Activated T-helper 2 cell treated with anti-CD3 and anti-CD28 coated beads, Interferon-gamma antibody, Interleukin-2, Interleukin-4, amounts not matched to agents 10 μg/mL and 5 μg/mL and 100 μg/mL, durations not matched to agents 14 hours and 24 hours and 36 hours (primary cell): ENCODE measurements around the gene SLC2A13. TPM values are rescaled to one million over a fixed set of nuclear protein-coding genes. Genes with fewer than 3 reads are reported as not detected.

Experiments used
- DNase-seq: peaks from one replicate; pipeline ENCODE4 v3.0.0; 2021; ENCODE audit warnings: low spot score
- H3K27ac Mint-ChIP-seq: one replicate; pipeline ENCODE4 v1.8.0; 2021; ENCODE audit warnings: mixed read lengths
- H3K27me3 Mint-ChIP-seq: one replicate; pipeline ENCODE4 v1.8.0; 2021; ENCODE audit warnings: low read depth, mixed read lengths
- H3K36me3 Mint-ChIP-seq: one replicate; pipeline ENCODE4 v1.8.0; 2021; ENCODE audit warnings: low read depth, mixed read lengths
- H3K4me1 Mint-ChIP-seq: one replicate; pipeline ENCODE4 v1.8.0; 2021; ENCODE audit warnings: low read depth, mixed read lengths
- H3K4me3 Mint-ChIP-seq: one replicate; pipeline ENCODE4 v1.8.0; 2021; ENCODE audit warnings: low read depth, mild to moderate bottlenecking, moderate library complexity, mixed read lengths
- H3K9me3 Mint-ChIP-seq: one replicate; pipeline ENCODE4 v1.8.0; 2021; ENCODE audit warnings: mixed read lengths
- intact Hi-C: fragments of 100-400 bp; cut with micrococcal nuclease; formaldehyde crosslinking; loops from one replicate; pipeline ENCODE4 v1.15.1; 2023
- total RNA-seq: library from RNA; stranded (reverse); gene quantifications from 2 replicates; pipeline ENCODE4 v1.2.3, GENCODE V29; 2022

SLC2A13 gene
- total RNA-seq, 1 donor from 2014 or later = 2.5 TPM

DNA sequence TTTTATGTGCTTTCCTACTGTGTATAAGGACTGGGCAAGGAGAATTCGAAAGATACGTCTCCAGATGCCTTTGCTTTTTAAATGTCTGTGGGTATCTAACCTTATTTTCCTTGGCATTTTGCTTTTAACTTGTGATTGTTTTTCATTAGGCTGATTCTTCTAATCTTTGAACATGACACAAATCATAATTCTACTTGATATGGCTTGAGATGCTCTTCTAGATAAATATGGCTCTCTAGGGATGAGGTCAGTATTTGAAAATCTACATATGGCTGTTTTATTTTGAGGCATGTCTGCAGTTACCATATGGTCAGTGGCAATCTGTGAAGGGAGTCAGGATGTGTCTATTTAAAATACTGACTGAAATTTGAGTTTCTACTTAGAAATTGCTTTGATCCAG is 139.2 kb downstream of the SLC2A13 start:
- intact Hi-C loops = no loop called here
- no peaks in the 10 kb centered on the region for H3K27me3 Mint-ChIP-seq
- H3K9me3 Mint-ChIP-seq = no peaks in the 10 kb centered on the region
- no peak overlapping the region for H3K4me3 Mint-ChIP-seq
- no peaks in the 10 kb centered on the region for H3K4me1 Mint-ChIP-seq
- no peaks in the 10 kb centered on the region for H3K36me3 Mint-ChIP-seq
- no peak for DNase-seq
- H3K27ac Mint-ChIP-seq = no peak overlapping the region

DNA sequence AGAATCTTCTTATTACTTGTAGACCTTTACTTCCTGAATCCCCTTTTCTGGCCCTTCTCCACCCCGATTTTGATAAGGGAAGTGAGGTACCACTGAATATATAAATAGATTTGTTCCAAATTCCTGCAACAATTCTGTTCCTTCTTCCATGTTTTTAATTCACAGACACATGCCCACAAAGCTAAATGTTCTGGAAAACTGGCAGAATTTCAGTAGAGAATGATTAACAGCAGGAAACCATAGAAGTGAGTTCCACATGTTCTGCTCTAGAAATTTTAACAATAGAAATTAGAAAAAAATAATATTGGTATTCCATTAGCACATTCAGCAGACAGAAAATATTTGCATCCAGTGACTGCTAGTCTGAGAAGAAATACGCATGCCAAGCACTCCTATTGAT is 139.6 kb downstream of the SLC2A13 start:
- Mint-ChIP-seq H3K9me3 (no peaks in the 10 kb centered on the region), H3K27ac (no peak overlapping the region), H3K4me1 (no peaks in the 10 kb centered on the region), H3K27me3 (no peaks in the 10 kb centered on the region), H3K36me3 (no peaks in the 10 kb centered on the region), H3K4me3 (no peak overlapping the region)
- intact Hi-C loops = no loop called here
- DNase-seq = no peak

- no peak overlapping the region for H3K4me3 Mint-ChIP-seq
- no peak for DNase-seq
- intact Hi-C loops = no loop called here
- no peaks in the 10 kb centered on the region for H3K4me1 Mint-ChIP-seq
- H3K27me3 Mint-ChIP-seq = peaks cover 2% of the 10 kb centered on the region
- no peaks in the 10 kb centered on the region for H3K36me3 Mint-ChIP-seq
- H3K9me3 Mint-ChIP-seq = no peaks in the 10 kb centered on the region
- no peak overlapping the region for H3K27ac Mint-ChIP-seq
Measured at GRCh38 chr12:39959467-39959866, 146.4 kb downstream of the SLC2A13 start.

DNA sequence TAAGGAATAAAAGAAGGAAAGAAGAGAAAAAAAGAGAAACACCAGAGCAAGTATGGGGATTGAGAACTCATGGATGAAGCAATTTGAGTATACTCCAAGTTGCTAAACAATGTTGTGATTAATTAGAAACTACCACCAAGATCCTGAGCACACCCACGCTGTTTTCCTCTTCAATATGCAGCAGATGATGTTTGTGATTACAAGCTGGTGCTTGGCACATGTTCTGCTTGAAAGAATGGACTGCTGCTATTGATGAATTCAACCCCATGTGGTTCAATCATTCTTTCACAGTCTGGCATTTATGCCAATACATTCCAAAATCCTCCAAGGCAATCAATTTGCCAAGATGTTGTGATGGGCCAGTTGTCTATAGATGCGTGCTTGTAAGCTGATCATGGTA is 146.8 kb downstream of the SLC2A13 start:
- intact Hi-C loops = no loop called here
- Mint-ChIP-seq H3K4me3 (no peak overlapping the region), H3K9me3 (no peaks in the 10 kb centered on the region), H3K27ac (no peak overlapping the region), H3K27me3 (peaks cover 3% of the 10 kb centered on the region), H3K36me3 (no peaks in the 10 kb centered on the region), H3K4me1 (no peaks in the 10 kb centered on the region)
- DNase-seq = no peak

DNA sequence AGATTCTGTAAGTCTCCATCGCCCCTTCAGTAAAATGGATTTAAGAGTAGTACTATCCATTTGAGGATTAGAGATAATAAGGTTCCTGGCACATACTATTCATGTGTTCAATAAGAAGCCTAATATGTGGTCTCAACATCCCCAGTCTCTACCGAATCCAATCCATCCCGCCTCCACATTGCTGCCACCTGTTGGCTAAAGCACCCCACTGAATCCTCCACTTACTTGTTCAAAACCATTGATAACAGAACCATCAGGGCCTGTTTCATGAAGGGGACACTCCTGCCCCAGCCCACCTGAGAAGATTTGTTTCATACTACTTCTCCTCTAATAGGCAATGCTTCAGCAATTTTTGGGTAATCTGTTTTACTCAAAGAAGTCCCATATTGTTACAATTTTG is 147.5 kb downstream of the SLC2A13 start:
- DNase-seq = no peak
- H3K36me3 Mint-ChIP-seq = no peaks in the 10 kb centered on the region
- no peaks in the 10 kb centered on the region for H3K9me3 Mint-ChIP-seq
- no peak overlapping the region for H3K27ac Mint-ChIP-seq
- intact Hi-C loops = no loop called here
- peaks cover 5% of the 10 kb centered on the region for H3K27me3 Mint-ChIP-seq
- no peak overlapping the region for H3K4me3 Mint-ChIP-seq
- H3K4me1 Mint-ChIP-seq = no peaks in the 10 kb centered on the region

DNA sequence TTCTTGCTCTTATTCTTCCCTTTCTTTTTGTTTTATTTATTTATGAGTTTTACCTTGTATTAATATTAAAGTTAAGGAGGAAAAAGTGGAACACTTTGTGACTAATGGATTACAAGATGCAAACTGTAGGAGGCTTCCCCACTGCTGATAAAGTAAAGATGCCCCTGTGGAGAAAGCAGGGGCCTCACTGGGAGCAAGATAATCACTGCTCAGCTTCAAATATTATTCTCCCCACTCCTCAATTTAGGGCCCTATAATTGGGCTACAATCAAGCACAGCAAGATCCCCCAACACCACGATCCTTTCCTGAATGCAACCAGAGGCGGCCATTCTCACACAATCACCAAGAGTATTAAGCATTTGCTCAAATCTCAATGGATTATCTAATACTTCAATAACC is 149.2 kb downstream of the SLC2A13 start:
- Mint-ChIP-seq H3K27ac (no peak overlapping the region), H3K36me3 (no peaks in the 10 kb centered on the region), H3K4me3 (no peak overlapping the region), H3K9me3 (no peaks in the 10 kb centered on the region), H3K4me1 (no peaks in the 10 kb centered on the region), H3K27me3 (peaks cover 7% of the 10 kb centered on the region)
- DNase-seq = no peak
- intact Hi-C loops = no loop called here

DNA sequence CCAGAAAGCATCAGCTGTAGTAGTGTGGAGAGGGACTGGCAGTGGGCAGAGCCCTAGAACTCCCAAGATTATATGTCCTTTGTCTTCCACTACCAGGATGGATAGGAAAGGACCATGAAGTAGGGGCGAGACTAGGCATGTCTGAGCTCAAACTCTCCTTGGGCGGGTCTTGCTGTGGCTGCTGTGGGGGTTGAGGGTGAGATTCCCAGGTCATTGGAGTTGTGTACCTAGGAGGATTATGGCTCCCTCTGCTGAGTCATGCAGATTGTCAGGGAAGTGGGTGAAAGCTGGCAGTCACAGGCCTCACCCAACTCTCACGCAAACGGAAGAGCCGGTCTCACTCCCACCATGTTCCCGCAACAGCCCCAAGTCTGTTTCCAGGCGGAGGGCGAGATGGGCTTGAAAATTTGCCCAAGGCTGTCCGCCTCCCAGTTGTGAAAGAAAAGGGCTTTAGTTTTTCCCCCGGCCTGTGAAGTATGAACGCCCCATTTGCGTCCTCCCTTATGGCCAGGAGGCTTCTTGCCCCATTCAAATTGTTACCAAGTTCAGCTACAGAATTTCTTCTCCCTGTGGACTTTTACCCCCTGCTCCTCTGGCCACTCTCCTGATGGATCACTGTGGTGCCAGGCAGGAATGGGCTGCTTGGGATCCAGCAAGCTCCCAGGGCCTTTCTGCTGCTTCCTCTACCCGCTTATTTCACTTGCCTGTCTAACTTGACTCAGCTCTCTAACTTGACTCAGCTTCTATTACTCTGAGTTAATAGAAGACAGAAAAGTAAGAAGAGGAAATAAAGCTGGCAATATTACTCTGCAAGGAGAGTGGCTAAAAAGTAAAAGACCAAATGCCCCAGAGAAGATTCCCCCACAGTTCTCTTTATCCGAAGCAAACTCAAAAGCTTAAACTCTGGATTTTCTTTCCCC is 159.3 kb downstream of the SLC2A13 start:
- H3K27me3 Mint-ChIP-seq = no peaks in the 10 kb centered on the region
- intact Hi-C loops = no loop called here
- no peak overlapping the region for H3K4me3 Mint-ChIP-seq
- DNase-seq = no peak
- no peak overlapping the region for H3K27ac Mint-ChIP-seq
- no peaks in the 10 kb centered on the region for H3K4me1 Mint-ChIP-seq
- H3K9me3 Mint-ChIP-seq = peaks cover under 1% of the 10 kb centered on the region
- no peaks in the 10 kb centered on the region for H3K36me3 Mint-ChIP-seq

DNA sequence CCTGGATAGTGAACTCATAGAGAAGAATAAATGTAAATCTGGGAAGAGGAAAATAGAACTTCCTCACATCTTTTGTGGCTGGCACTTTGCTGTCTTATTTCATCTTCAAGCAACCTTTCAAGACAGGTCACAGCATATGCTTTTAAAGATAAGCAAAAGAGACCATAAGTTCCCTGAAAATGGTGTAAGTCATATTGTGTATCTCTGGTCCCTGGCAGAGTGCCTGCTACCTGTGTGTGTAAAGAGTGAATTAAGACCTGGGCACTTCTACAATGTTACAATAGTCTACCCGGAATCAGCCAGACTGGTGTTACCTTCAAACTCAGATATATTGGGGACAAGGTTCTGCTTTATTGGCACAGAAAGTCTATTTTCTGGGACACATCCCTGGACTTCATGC is 168.8 kb downstream of the SLC2A13 start:
- no peak overlapping the region for H3K4me3 Mint-ChIP-seq
- intact Hi-C loops = no loop called here
- no peak overlapping the region for H3K27ac Mint-ChIP-seq
- H3K36me3 Mint-ChIP-seq = no peaks in the 10 kb centered on the region
- H3K27me3 Mint-ChIP-seq = no peaks in the 10 kb centered on the region
- peaks cover 5% of the 10 kb centered on the region for H3K9me3 Mint-ChIP-seq
- no peaks in the 10 kb centered on the region for H3K4me1 Mint-ChIP-seq
- DNase-seq = no peak

GRCh38 chr12:39935839-39936238 is 170.0 kb downstream of the SLC2A13 start:
- Mint-ChIP-seq H3K27me3 (no peaks in the 10 kb centered on the region), H3K9me3 (no peaks in the 10 kb centered on the region), H3K27ac (no peak overlapping the region), H3K36me3 (no peaks in the 10 kb centered on the region), H3K4me1 (no peaks in the 10 kb centered on the region), H3K4me3 (no peak overlapping the region)
- intact Hi-C loops = no loop called here
- DNase-seq = no peak

- Mint-ChIP-seq H3K4me3 (no peak overlapping the region), H3K4me1 (no peaks in the 10 kb centered on the region), H3K27me3 (no peaks in the 10 kb centered on the region), H3K9me3 (no peaks in the 10 kb centered on the region), H3K36me3 (no peaks in the 10 kb centered on the region), H3K27ac (no peak overlapping the region)
- intact Hi-C loops = no loop called here
- no peak for DNase-seq
Measured at GRCh38 chr12:39935275-39935674, 170.6 kb downstream of the SLC2A13 start.

GRCh38 chr12:39931857-39932256 is 174.0 kb downstream of the SLC2A13 start:
- DNase-seq = no peak
- intact Hi-C loops = no loop called here
- Mint-ChIP-seq H3K4me3 (no peak overlapping the region), H3K27ac (no peak overlapping the region), H3K36me3 (no peaks in the 10 kb centered on the region), H3K27me3 (no peaks in the 10 kb centered on the region), H3K4me1 (peaks cover 6% of the 10 kb centered on the region), H3K9me3 (no peaks in the 10 kb centered on the region)

- Mint-ChIP-seq H3K27ac (no peak overlapping the region), H3K36me3 (no peaks in the 10 kb centered on the region), H3K27me3 (no peaks in the 10 kb centered on the region), H3K9me3 (no peaks in the 10 kb centered on the region), H3K4me3 (no peak overlapping the region), H3K4me1 (peaks cover 6% of the 10 kb centered on the region)
- intact Hi-C loops = no loop called here
- DNase-seq = no peak
Measured at GRCh38 chr12:39931231-39931630, 174.7 kb downstream of the SLC2A13 start.

- Mint-ChIP-seq H3K27ac (no peak overlapping the region), H3K9me3 (no peaks in the 10 kb centered on the region), H3K4me3 (no peak overlapping the region), H3K4me1 (peaks cover 6% of the 10 kb centered on the region), H3K36me3 (no peaks in the 10 kb centered on the region), H3K27me3 (no peaks in the 10 kb centered on the region)
- intact Hi-C loops = no loop called here
- DNase-seq = no peak
Measured at GRCh38 chr12:39930101-39930500, 175.8 kb downstream of the SLC2A13 start.
